Keratinocyte (primary cell): ENCODE results near the gene ALOXE3.

Source experiments
- CTCF ChIP-seq, 3 experiments: IDR thresholded peaks in 1 of 3; conservative IDR thresholded peaks in 1 of 3; optimal IDR thresholded peaks in 1 of 3; 2 replicates in 2 of 3; 3 replicates in 1 of 3; pipeline versions ENCODE3 to v1.5.1; 2011; ENCODE audit warnings: low read length in 3 of 3, mild to moderate bottlenecking in 3 of 3, moderate library complexity in 2 of 3, control low read depth in 1 of 3, inconsistent platforms in 1 of 3; ENCODE audit not compliant: insufficient read depth in 2 of 3; ENCODE audit errors: extremely low read depth in 1 of 3
- EZH2 ChIP-seq: IDR thresholded peaks from one replicate; pipeline ENCODE4 v1.6.1; 2012; ENCODE audit warnings: inconsistent platforms, mild to moderate bottlenecking, low read length, moderate library complexity

- TF ChIP-seq CTCF (optimal IDR thresholded peaks at IDR 0.05 in 1 of 3, IDR thresholded peaks at IDR 0.05 in 1 of 3, conservative IDR thresholded peaks at IDR 0.05 in 1 of 3; ENCODE audit: extremely low read depth in 1 of 3, insufficient read depth in 2 of 3, low read length in 3 of 3) (no peak), EZH2 (no peak)
Measured at GRCh38 chr17:8137645-8138373, 19.5 kb upstream of the ALOXE3 start.
